ENCODE measurements around the gene H3-3A. TPM values are rescaled to one million over a fixed set of nuclear protein-coding genes. Genes with fewer than 3 reads are reported as not detected.
A peak's percentile ranks its signal among the peaks of the same experiment; 100 is the strongest.

H3-3A gene
- total RNA-seq, 4 donors from 2014 or later: 358 to 544 (median 443) TPM

- TF ChIP-seq POLR2A (IDR thresholded peaks at IDR 0.05): no peak
- TF ChIP-seq CTCF (IDR thresholded peaks at IDR 0.05): no peak
- peaks cover 0 to 20% (median 0%) of the 10 kb centered on the region in 3 donors for H3K4me1 ChIP-seq
- H3K27ac ChIP-seq: peak overlapping the region in 3 of 4 donors; percentile 69 to 80 (median 72)
- 54 to 83% methylated on average over 4 of the region's 4 CpGs for WGBS, 2 donors
- no peak overlapping the region for H3K4me3 ChIP-seq
- no peaks in the 10 kb centered on the region for H3K9me3 ChIP-seq
- H3K27me3 ChIP-seq: no peaks in the 10 kb centered on the region
- no peaks in the 10 kb centered on the region for H3K36me3 ChIP-seq
- no peak for DNase-seq
- intact Hi-C loops (cut with DNase I): no loop called here
Observed at GRCh38 chr1:226033582-226033981, 28.9 kb upstream of the H3-3A start.

GRCh38 chr1:226033991-226034390 lies 28.5 kb upstream of the H3-3A start:
- Histone ChIP-seq H3K36me3 (no peaks in the 10 kb centered on the region), H3K27ac (peak overlapping the region; percentile 59 to 80 (median 75)), H3K4me3 (no peak overlapping the region), H3K4me1 (peaks cover 0 to 18% (median 0%) of the 10 kb centered on the region in 3 donors), H3K27me3 (no peaks in the 10 kb centered on the region), H3K9me3 (no peaks in the 10 kb centered on the region)
- intact Hi-C loops (cut with DNase I): no loop called here
- TF ChIP-seq POLR2A (IDR thresholded peaks at IDR 0.05) (no peak), CTCF (IDR thresholded peaks at IDR 0.05) (no peak)
- no peak for DNase-seq

- Histone ChIP-seq H3K36me3 (no peaks in the 10 kb centered on the region), H3K27ac (peak overlapping the region; percentile 59 to 80 (median 75)), H3K4me1 (peaks cover 0 to 18% (median 0%) of the 10 kb centered on the region in 3 donors), H3K4me3 (no peak overlapping the region), H3K9me3 (no peaks in the 10 kb centered on the region), H3K27me3 (no peaks in the 10 kb centered on the region)
- peak; percentile 57 for DNase-seq
- no peak for TF ChIP-seq POLR2A (IDR thresholded peaks at IDR 0.05)
- TF ChIP-seq CTCF (IDR thresholded peaks at IDR 0.05): no peak
- 9 to 25% methylated on average over 6 of the region's 6 CpGs for WGBS, 2 donors
- intact Hi-C loops (cut with DNase I): no loop called here
Observed at GRCh38 chr1:226034482-226034881, 28.0 kb upstream of the H3-3A start.

- TF ChIP-seq POLR2A (IDR thresholded peaks at IDR 0.05) (no peak), CTCF (IDR thresholded peaks at IDR 0.05) (no peak)
- Histone ChIP-seq H3K27me3 (no peaks in the 10 kb centered on the region), H3K9me3 (no peaks in the 10 kb centered on the region), H3K4me1 (peaks cover 0 to 18% (median 0%) of the 10 kb centered on the region in 3 donors), H3K36me3 (no peaks in the 10 kb centered on the region), H3K4me3 (no peak overlapping the region), H3K27ac (peak overlapping the region in 2 of 4 donors; percentile 15 to 20)
- DNase-seq: no peak
- intact Hi-C loops (cut with DNase I): no loop called here
- WGBS, 2 donors: 90 to 98% methylated on average over 5 of the region's 5 CpGs
Observed at GRCh38 chr1:226035915-226036314, 26.6 kb upstream of the H3-3A start.

GRCh38 chr1:226038661-226039060 lies 23.9 kb upstream of the H3-3A start:
- DNase-seq: no peak
- Histone ChIP-seq H3K27ac (no peak overlapping the region), H3K4me1 (peaks cover 0 to 16% (median 0%) of the 10 kb centered on the region in 3 donors), H3K9me3 (no peaks in the 10 kb centered on the region), H3K27me3 (no peaks in the 10 kb centered on the region), H3K36me3 (no peaks in the 10 kb centered on the region), H3K4me3 (no peak overlapping the region)
- WGBS, 2 donors: 89 to 94% methylated on average over 1 of the region's 1 CpG
- intact Hi-C loops (cut with DNase I): no loop called here
- TF ChIP-seq CTCF (IDR thresholded peaks at IDR 0.05) (no peak), POLR2A (IDR thresholded peaks at IDR 0.05) (no peak)
